Measurements from ENCODE around the gene GET4.

DNA sequence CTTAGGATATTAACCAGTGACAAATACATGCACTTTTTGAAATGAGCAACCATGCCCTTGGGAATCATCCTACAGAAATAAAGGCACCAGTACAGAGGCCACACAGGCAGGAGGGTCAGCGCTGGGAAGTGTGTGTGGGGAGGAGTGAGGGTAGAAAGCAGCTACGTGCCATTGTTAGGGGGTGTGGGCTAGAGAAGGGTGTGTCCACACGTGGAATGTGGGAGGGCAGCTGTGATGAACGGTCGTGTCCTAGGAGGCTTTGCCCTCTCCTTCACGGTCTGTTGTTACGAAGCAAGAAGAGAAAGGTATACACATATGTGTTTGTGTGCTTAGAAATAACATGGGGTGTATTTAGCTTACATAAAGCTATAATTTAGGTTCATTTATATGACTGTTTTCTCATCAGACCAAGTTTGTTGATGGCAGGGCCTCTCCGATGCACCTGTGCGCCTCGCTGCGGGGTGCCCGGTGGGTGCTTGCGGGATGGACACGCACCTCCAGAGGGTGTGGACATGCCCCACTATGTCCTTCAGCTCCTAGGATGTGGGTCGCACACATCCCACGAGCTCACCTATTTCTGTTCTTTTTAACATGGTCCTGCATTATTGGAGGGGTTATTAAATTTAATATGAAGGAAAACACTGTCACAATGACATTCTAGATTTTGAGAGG, 16.9 kb upstream of the GET4 start:
- TF ChIP-seq EZH2 (IDR thresholded peaks at IDR 0.05; ENCODE audit: insufficient read depth, poor library complexity, severe bottlenecking), result no peak
- TF ChIP-seq EZH2phosphoT487 (IDR thresholded peaks at IDR 0.05; ENCODE audit: insufficient read depth, low read depth), result no peak
